ENCODE measurements around the gene E2F8. TPM values are rescaled to one million over a fixed set of nuclear protein-coding genes. Genes with fewer than 3 reads are reported as not detected.

The E2F8 gene
- total RNA-seq, 1 donor from 2014 or later = 0.27 TPM

- Histone ChIP-seq H3K79me2 (ENCODE audit: insufficient read depth, low read length) (no peaks in the 10 kb centered on the region), H3K27ac (ENCODE audit: low read depth, low read length) (no peak overlapping the region), H3K27me3 (ENCODE audit: insufficient read depth, low read length) (peaks cover 2% of the 10 kb centered on the region), H3K36me3 (ENCODE audit: insufficient read depth, low read length) (no peaks in the 10 kb centered on the region), H3K9ac (ENCODE audit: low read length) (no peak overlapping the region), H3K4me2 (ENCODE audit: low read length) (no peak overlapping the region), H3K4me1 (ENCODE audit: insufficient read depth, low read length) (no peaks in the 10 kb centered on the region), H2AFZ (ENCODE audit: low read depth, low read length) (no peak overlapping the region), H3K9me3 (ENCODE audit: insufficient read depth, low read depth, low read length) (no peaks in the 10 kb centered on the region), H4K20me1 (ENCODE audit: insufficient read depth, low read length) (no peaks in the 10 kb centered on the region), H3K4me3 (ENCODE audit: insufficient read depth, low read depth, low read length) (no peak overlapping the region)
- Mint-ChIP-seq H3K27me3 (ENCODE audit: low read depth, unreplicated experiment) (peaks cover 11% of the 10 kb centered on the region), H3K4me1 (ENCODE audit: low read depth, unreplicated experiment) (peaks cover 11% of the 10 kb centered on the region), H3K27ac (ENCODE audit: unreplicated experiment) (no peak overlapping the region), H3K36me3 (ENCODE audit: low read depth, unreplicated experiment) (no peaks in the 10 kb centered on the region), H3K9me3 (ENCODE audit: unreplicated experiment) (no peaks in the 10 kb centered on the region), H3K4me3 (ENCODE audit: unreplicated experiment) (no peak overlapping the region)
- FAIRE-seq = no peak
- TF ChIP-seq CTCF (IDR thresholded peaks at IDR 0.05; ENCODE audit: insufficient read depth, low read depth, low read length) (no peak), EZH2 (IDR thresholded peaks at IDR 0.05; ENCODE audit: insufficient read depth, low read length) (no peak)
- DNase-seq (ENCODE audit: low read depth) = no peak
Measured at GRCh38 chr11:19281555-19281954, 40.8 kb upstream of the E2F8 start.

GRCh38 chr11:19281041-19281440 is 40.3 kb upstream of the E2F8 start:
- Mint-ChIP-seq H3K27ac (ENCODE audit: unreplicated experiment) (no peak overlapping the region), H3K36me3 (ENCODE audit: low read depth, unreplicated experiment) (no peaks in the 10 kb centered on the region), H3K4me1 (ENCODE audit: low read depth, unreplicated experiment) (peaks cover 12% of the 10 kb centered on the region), H3K9me3 (ENCODE audit: unreplicated experiment) (no peaks in the 10 kb centered on the region), H3K4me3 (ENCODE audit: unreplicated experiment) (no peak overlapping the region), H3K27me3 (ENCODE audit: low read depth, unreplicated experiment) (peaks cover 11% of the 10 kb centered on the region)
- Histone ChIP-seq H3K27ac (ENCODE audit: low read depth, low read length) (no peak overlapping the region), H2AFZ (ENCODE audit: low read depth, low read length) (no peak overlapping the region), H3K27me3 (ENCODE audit: insufficient read depth, low read length) (no peaks in the 10 kb centered on the region), H3K4me3 (ENCODE audit: insufficient read depth, low read depth, low read length) (no peak overlapping the region), H3K79me2 (ENCODE audit: insufficient read depth, low read length) (no peaks in the 10 kb centered on the region), H3K4me2 (ENCODE audit: low read length) (no peak overlapping the region), H4K20me1 (ENCODE audit: insufficient read depth, low read length) (no peaks in the 10 kb centered on the region), H3K9ac (ENCODE audit: low read length) (no peak overlapping the region), H3K36me3 (ENCODE audit: insufficient read depth, low read length) (no peaks in the 10 kb centered on the region), H3K9me3 (ENCODE audit: insufficient read depth, low read depth, low read length) (no peaks in the 10 kb centered on the region), H3K4me1 (ENCODE audit: insufficient read depth, low read length) (no peaks in the 10 kb centered on the region)
- DNase-seq (ENCODE audit: low read depth) = no peak
- TF ChIP-seq EZH2 (IDR thresholded peaks at IDR 0.05; ENCODE audit: insufficient read depth, low read length) (no peak), CTCF (IDR thresholded peaks at IDR 0.05; ENCODE audit: insufficient read depth, low read depth, low read length) (no peak)
- no peak for FAIRE-seq

- DNase-seq (ENCODE audit: low read depth) = no peak
- H3K4me2 ChIP-seq (ENCODE audit: low read length) = no peak overlapping the region
- Mint-ChIP-seq H3K4me3 (ENCODE audit: unreplicated experiment) (no peak overlapping the region), H3K9me3 (ENCODE audit: unreplicated experiment) (no peaks in the 10 kb centered on the region), H3K4me1 (ENCODE audit: low read depth, unreplicated experiment) (peaks cover 12% of the 10 kb centered on the region), H3K36me3 (ENCODE audit: low read depth, unreplicated experiment) (no peaks in the 10 kb centered on the region), H3K27ac (ENCODE audit: unreplicated experiment) (no peak overlapping the region), H3K27me3 (ENCODE audit: low read depth, unreplicated experiment) (peaks cover 7% of the 10 kb centered on the region)
- H4K20me1 ChIP-seq (ENCODE audit: insufficient read depth, low read length) = no peaks in the 10 kb centered on the region
- no peak overlapping the region for H3K9ac ChIP-seq (ENCODE audit: low read length)
- TF ChIP-seq EZH2 (IDR thresholded peaks at IDR 0.05; ENCODE audit: insufficient read depth, low read length) (no peak), CTCF (IDR thresholded peaks at IDR 0.05; ENCODE audit: insufficient read depth, low read depth, low read length) (no peak)
- H3K9me3 ChIP-seq (ENCODE audit: insufficient read depth, low read depth, low read length) = no peaks in the 10 kb centered on the region
- H3K27ac ChIP-seq (ENCODE audit: low read depth, low read length) = no peak overlapping the region
- no peaks in the 10 kb centered on the region for H3K79me2 ChIP-seq (ENCODE audit: insufficient read depth, low read length)
- no peak overlapping the region for H3K4me3 ChIP-seq (ENCODE audit: insufficient read depth, low read depth, low read length)
- H3K4me1 ChIP-seq (ENCODE audit: insufficient read depth, low read length) = no peaks in the 10 kb centered on the region
- no peaks in the 10 kb centered on the region for H3K36me3 ChIP-seq (ENCODE audit: insufficient read depth, low read length)
- H2AFZ ChIP-seq (ENCODE audit: low read depth, low read length) = no peak overlapping the region
- no peaks in the 10 kb centered on the region for H3K27me3 ChIP-seq (ENCODE audit: insufficient read depth, low read length)
- FAIRE-seq = no peak
Measured at GRCh38 chr11:19279451-19279850, 38.7 kb upstream of the E2F8 start.
